HEK293 (cell line): ENCODE data around the gene TBX1.

ENCODE experiments used
- CTCF ChIA-PET: fragments of 350-600 bp; formaldehyde crosslinking; extraction: SDS; loops from one replicate; lab custom pipeline; 2021; ENCODE audit warnings: antibody characterized with exemption; lab: Yijun Ruan, JAX
- POLR2A ChIA-PET: fragments of 300-600 bp; formaldehyde crosslinking; extraction: SDS; loops from one replicate; lab custom pipeline; 2020; ENCODE audit warnings: antibody characterized with exemption, inconsistent platforms; lab: Yijun Ruan, JAX
- H3K27ac ChIP-seq: fragments of 200-500 bp; sonication (Bioruptor generic); 2 replicates; pipeline ENCODE4 v1.5.1; 2014; ENCODE audit warnings: low read depth, low read length, control low read depth, inconsistent platforms; ENCODE audit errors: extremely low read depth
- H3K36me3 ChIP-seq, 2 experiments: fragments of 200-500 bp in 1 of 2; sonication (Bioruptor generic) in 1 of 2; 1 replicate in 1 of 2; 2 replicates in 1 of 2; pipeline ENCODE4 v1.5.1; 2014 to 2017; ENCODE audit warnings: inconsistent platforms in 2 of 2, low read length in 2 of 2; ENCODE audit not compliant: control insufficient read depth in 2 of 2, insufficient read depth in 1 of 2
- H3K4me1 ChIP-seq: fragments of 200-500 bp; sonication (Bioruptor generic); 2 replicates; pipeline ENCODE4 v1.5.1; 2014; ENCODE audit warnings: mild to moderate bottlenecking, low read length, inconsistent platforms; ENCODE audit not compliant: control insufficient read depth, insufficient read depth
- H3K4me3 ChIP-seq: 2 replicates; pipeline ENCODE4 v1.5.1; 2011; ENCODE audit warnings: low read depth, mild to moderate bottlenecking, control low read depth, low read length, moderate library complexity
- H3K9me3 ChIP-seq: fragments of 200-500 bp; sonication (Bioruptor generic); 2 replicates; pipeline ENCODE4 v1.5.1; 2014; ENCODE audit warnings: low read depth, low read length, inconsistent platforms; ENCODE audit not compliant: control insufficient read depth, insufficient read depth
- ATF2 ChIP-seq: fragments of 450-650 bp; formaldehyde crosslinking; IDR thresholded peaks from 2 replicates; pipeline ENCODE4 v1.5.1; 2016; ENCODE audit warnings: missing biosample characterization, missing genetic modification characterization, low read depth
- IKZF3 ChIP-seq: fragments of 450-650 bp; IDR thresholded peaks from 2 replicates; pipeline ENCODE4 v1.5.0; 2018; ENCODE audit warnings: missing biosample characterization, mild to moderate bottlenecking, missing genetic modification characterization, moderate library complexity
- SP3 ChIP-seq: fragments of 450-650 bp; formaldehyde crosslinking; IDR thresholded peaks from 2 replicates; pipeline ENCODE4 v1.5.1; 2016; ENCODE audit warnings: missing biosample characterization, missing genetic modification characterization
- YY2 ChIP-seq: fragments of 450-650 bp; formaldehyde crosslinking; IDR thresholded peaks from 2 replicates; pipeline ENCODE4 v1.5.1; 2016; ENCODE audit warnings: missing biosample characterization, missing genetic modification characterization
- ZNF2 ChIP-seq: fragments of 450-650 bp; formaldehyde crosslinking; IDR thresholded peaks from 2 replicates; pipeline ENCODE4 v1.5.1; 2016; ENCODE audit warnings: missing biosample characterization, missing genetic modification characterization
- ZNF211 ChIP-seq: fragments of 450-650 bp; formaldehyde crosslinking; IDR thresholded peaks from 2 replicates; pipeline ENCODE4 v1.5.1; 2016; ENCODE audit warnings: low read depth, missing biosample characterization, missing genetic modification characterization
- ZNF23 ChIP-seq: fragments of 450-650 bp; formaldehyde crosslinking; IDR thresholded peaks from 2 replicates; pipeline ENCODE4 v1.5.1; 2016; ENCODE audit warnings: missing biosample characterization, missing genetic modification characterization, borderline replicate concordance
- ZNF26 ChIP-seq: fragments of 450-650 bp; formaldehyde crosslinking; IDR thresholded peaks from 2 replicates; pipeline ENCODE4 v1.5.1; 2016; ENCODE audit warnings: missing biosample characterization, missing genetic modification characterization
- ZNF274 ChIP-seq, 2 experiments: fragments of 200-500 bp in 1 of 2; fragments of 450-650 bp in 1 of 2; sonication (Bioruptor generic) in 1 of 2; formaldehyde crosslinking in 1 of 2; IDR thresholded peaks; 2 replicates each; pipeline versions ENCODE4 v1.5.1 to v1.6.1; 2014 to 2016; ENCODE audit warnings: borderline replicate concordance in 1 of 2, inconsistent platforms in 1 of 2, low read length in 1 of 2, missing biosample characterization in 1 of 2, missing genetic modification characterization in 1 of 2
- ZNF311 ChIP-seq: fragments of 450-650 bp; formaldehyde crosslinking; IDR thresholded peaks from 2 replicates; pipeline ENCODE4 v1.5.1; 2017; ENCODE audit warnings: missing biosample characterization, missing genetic modification characterization, borderline replicate concordance
- ZNF324 ChIP-seq: fragments of 450-650 bp; formaldehyde crosslinking; IDR thresholded peaks from 2 replicates; pipeline ENCODE4 v1.5.1; 2016; ENCODE audit warnings: missing biosample characterization, missing genetic modification characterization
- ZNF362 ChIP-seq: fragments of 450-650 bp; formaldehyde crosslinking; IDR thresholded peaks from 2 replicates; pipeline ENCODE4 v1.5.1; 2016; ENCODE audit warnings: missing biosample characterization, missing genetic modification characterization
- ZNF394 ChIP-seq: fragments of 450-650 bp; formaldehyde crosslinking; IDR thresholded peaks from 2 replicates; pipeline ENCODE4 v1.5.1; 2016; ENCODE audit warnings: missing biosample characterization, missing genetic modification characterization, mild to moderate bottlenecking, moderate library complexity, borderline replicate concordance
- ZNF561 ChIP-seq: fragments of 450-650 bp; IDR thresholded peaks from 2 replicates; pipeline ENCODE4 v1.5.1; 2018; ENCODE audit warnings: missing biosample characterization, missing genetic modification characterization, borderline replicate concordance
- ZNF580 ChIP-seq: fragments of 450-650 bp; formaldehyde crosslinking; IDR thresholded peaks from 2 replicates; pipeline ENCODE4 v1.5.1; 2016; ENCODE audit warnings: missing biosample characterization, missing genetic modification characterization
- ZNF596 ChIP-seq: fragments of 450-650 bp; IDR thresholded peaks from 2 replicates; pipeline ENCODE4 v1.5.0; 2018; ENCODE audit warnings: missing biosample characterization, mild to moderate bottlenecking, missing genetic modification characterization, moderate library complexity
- ZNF624 ChIP-seq: fragments of 450-650 bp; formaldehyde crosslinking; IDR thresholded peaks from 2 replicates; pipeline ENCODE4 v1.5.1; 2017; ENCODE audit warnings: missing biosample characterization, missing genetic modification characterization
- ZNF677 ChIP-seq: fragments of 450-650 bp; IDR thresholded peaks from 2 replicates; pipeline ENCODE4 v1.5.0; 2018; ENCODE audit warnings: missing biosample characterization, mild to moderate bottlenecking, missing genetic modification characterization, moderate library complexity
- ZNF704 ChIP-seq: fragments of 450-650 bp; formaldehyde crosslinking; IDR thresholded peaks from 2 replicates; pipeline ENCODE4 v1.5.1; 2016; ENCODE audit warnings: missing biosample characterization, missing genetic modification characterization
- ZNF707 ChIP-seq: fragments of 450-650 bp; formaldehyde crosslinking; IDR thresholded peaks from 2 replicates; pipeline ENCODE4 v1.5.1; 2016; ENCODE audit warnings: missing biosample characterization, missing genetic modification characterization
- ZSCAN18 ChIP-seq: fragments of 450-650 bp; formaldehyde crosslinking; IDR thresholded peaks from 2 replicates; pipeline ENCODE4 v1.5.1; 2016; ENCODE audit warnings: missing biosample characterization, missing genetic modification characterization
- ZSCAN30 ChIP-seq: fragments of 450-650 bp; IDR thresholded peaks from 2 replicates; pipeline ENCODE4 v1.5.1; 2018; ENCODE audit warnings: missing biosample characterization, mild to moderate bottlenecking, missing genetic modification characterization, moderate library complexity

The TBX1 gene

GRCh38 chr22:19728836-19729235 lies 31.7 kb upstream of the TBX1 start (continued):
- TF ChIP-seq ZNF362 (no peak), ZSCAN30 (tag by site-specific recombination) (no peak), SP3 (tag by site-specific recombination) (no peak), ZNF394 (tag by site-specific recombination) (no peak), ZNF2 (tag by site-specific recombination) (no peak)

- no peak for TF ChIP-seq ZNF624 (tag by site-specific recombination)
- TF ChIP-seq ZNF23 (tag by site-specific recombination), result no peak
- TF ChIP-seq ZNF580, result no peak
- no peak for TF ChIP-seq ZNF324
- TF ChIP-seq SP3 (tag by site-specific recombination), result no peak
- no peak for TF ChIP-seq IKZF3 (tag by site-specific recombination)
- TF ChIP-seq ATF2 (tag by site-specific recombination), result no peak
- no peak for TF ChIP-seq ZNF311 (tag by site-specific recombination)
- TF ChIP-seq ZNF561 (tag by site-specific recombination), result no peak
- no peak for TF ChIP-seq ZNF677 (tag by site-specific recombination)
- no peak for TF ChIP-seq ZNF211 (tag by site-specific recombination)
- no peak for TF ChIP-seq ZNF707 (tag by site-specific recombination)
- TF ChIP-seq, all 188 proteins: peak for 0
- H3K4me3 ChIP-seq, result no peak overlapping the region
- H3K36me3 ChIP-seq, result no peaks in the 10 kb centered on the region
- ChIA-PET POLR2A (interaction anchor here (1.1 to 1.8 kb wide), 4 partner anchors 22 to 389 kb away, joined by 4 to 5 read pairs (median 4); no protein-coding TSS in a partner anchor), CTCF (interaction anchor here (1.0 to 7.5 kb wide), 17 partner anchors 12 to 614 kb away, joined by 3 to 184 read pairs (median 7); partner anchors contain the start of genes COMT and TXNRD2)
- H3K4me1 ChIP-seq, result no peaks in the 10 kb centered on the region
- no peak overlapping the region for H3K27ac ChIP-seq
- no peaks in the 10 kb centered on the region for H3K9me3 ChIP-seq
Observed at GRCh38 chr22:19729507-19729906, 31.1 kb upstream of the TBX1 start.

GRCh38 chr22:19730198-19730597 lies 30.4 kb upstream of the TBX1 start:
- Histone ChIP-seq H3K36me3 (no peaks in the 10 kb centered on the region), H3K4me3 (no peak overlapping the region), H3K4me1 (no peaks in the 10 kb centered on the region), H3K27ac (no peak overlapping the region), H3K9me3 (no peaks in the 10 kb centered on the region)
- no peak for TF ChIP-seq YY2
- TF ChIP-seq ZNF26, result no peak
- TF ChIP-seq ZNF274 (IDR thresholded peaks at IDR 0.05; ENCODE audit: low read length), result no peak
- no peak for TF ChIP-seq ZNF274 (tag by site-specific recombination; IDR thresholded peaks at IDR 0.05; ENCODE audit: borderline replicate concordance)
- TF ChIP-seq ZSCAN30 (tag by site-specific recombination), result no peak
- TF ChIP-seq ZNF704 (tag by site-specific recombination), result no peak
- no peak for TF ChIP-seq ZNF596 (tag by site-specific recombination)
- TF ChIP-seq ZSCAN18 (tag by site-specific recombination), result no peak
- ChIA-PET POLR2A (interaction anchor here (0.6 to 1.8 kb wide), 11 partner anchors 21 to 388 kb away, joined by 3 to 8 read pairs (median 4); partner anchors contain the start of genes COMT, GNB1L, RTL10 and TXNRD2), CTCF (interaction anchor here (0.5 to 7.5 kb wide), 82 partner anchors 9 to 1071 kb away, joined by 3 to 184 read pairs (median 6); partner anchors contain the start of genes COMT and TXNRD2)
